Measurements from ENCODE around the gene PCNX3.
A peak's percentile ranks its signal among the peaks of the same experiment; 100 is the strongest.

Gene PCNX3

DNA sequence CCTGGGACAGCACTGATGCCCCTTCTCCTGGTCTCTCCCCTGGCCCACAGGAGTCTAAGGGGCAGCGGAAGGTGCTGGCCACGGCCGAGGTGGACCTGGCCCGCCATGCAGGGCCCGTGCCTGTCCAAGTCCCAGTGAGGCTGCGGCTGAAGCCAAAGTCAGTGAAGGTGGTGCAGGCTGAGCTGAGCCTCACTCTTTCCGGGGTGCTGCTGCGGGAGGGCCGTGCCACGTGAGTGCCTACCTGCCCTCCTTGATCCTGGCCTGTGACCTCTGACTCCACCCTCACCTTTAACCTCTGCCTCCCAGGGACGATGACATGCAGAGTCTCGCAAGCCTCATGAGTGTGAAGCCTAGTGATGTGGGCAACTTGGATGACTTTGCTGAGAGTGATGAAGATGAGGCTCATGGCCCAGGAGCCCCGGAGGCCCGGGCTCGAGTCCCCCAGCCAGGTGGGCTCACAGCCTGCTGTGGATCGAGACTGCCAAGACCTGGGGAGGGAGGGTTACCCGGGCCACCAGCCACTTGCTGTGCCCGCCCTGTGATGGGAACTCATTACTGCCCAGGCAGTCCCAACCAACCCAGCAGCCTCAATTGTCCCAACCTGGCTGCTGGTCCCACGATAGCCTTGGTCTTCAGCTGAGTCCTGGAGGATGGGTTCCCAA is 35.4 kb upstream of the PCNX3 start:
- DNase-seq, result no peak

- DNase-seq, result no peak
Observed at GRCh38 chr11:65580756-65581155, 34.8 kb upstream of the PCNX3 start.

DNA sequence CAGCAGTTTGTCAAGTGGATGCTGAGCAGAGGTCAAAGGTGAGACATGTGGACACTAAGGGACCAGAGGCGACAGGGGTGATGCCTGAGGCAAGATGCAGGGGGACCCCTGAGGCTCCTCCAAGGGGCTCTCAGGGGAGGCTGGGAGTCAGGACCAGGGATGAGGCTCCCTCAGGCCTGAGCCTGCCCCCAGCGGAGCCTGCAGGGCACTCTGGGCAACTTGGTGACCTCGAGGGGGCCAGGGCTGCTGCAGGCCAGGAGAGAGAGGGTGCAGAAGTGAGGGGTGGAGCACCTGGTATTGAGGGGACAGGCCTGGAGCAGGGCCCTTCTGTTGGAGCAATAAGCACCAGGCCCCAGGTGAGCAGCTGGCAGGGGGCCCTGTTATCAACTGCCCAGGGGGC is 33.6 kb upstream of the PCNX3 start:
- no peak for DNase-seq

DNA sequence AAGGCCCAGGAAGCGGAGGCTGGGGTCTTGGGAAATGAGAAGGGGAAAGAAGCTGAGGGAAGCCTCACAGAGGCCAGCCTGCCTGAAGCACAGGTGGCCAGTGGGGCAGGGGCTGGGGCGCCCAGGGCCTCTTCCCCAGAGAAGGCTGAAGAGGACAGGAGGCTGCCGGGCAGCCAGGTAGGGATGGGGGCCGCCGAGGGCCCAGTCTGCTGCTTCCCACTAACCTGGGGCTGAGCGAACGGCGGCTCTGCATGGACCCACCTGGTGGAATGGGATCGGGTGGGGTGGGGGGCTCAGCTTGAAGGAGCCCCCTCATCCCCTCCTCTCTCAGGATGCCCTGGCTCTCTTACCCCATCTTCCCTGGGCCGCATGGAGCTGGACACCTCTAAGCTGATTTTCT is 32.0 kb upstream of the PCNX3 start:
- no peak for DNase-seq

DNA sequence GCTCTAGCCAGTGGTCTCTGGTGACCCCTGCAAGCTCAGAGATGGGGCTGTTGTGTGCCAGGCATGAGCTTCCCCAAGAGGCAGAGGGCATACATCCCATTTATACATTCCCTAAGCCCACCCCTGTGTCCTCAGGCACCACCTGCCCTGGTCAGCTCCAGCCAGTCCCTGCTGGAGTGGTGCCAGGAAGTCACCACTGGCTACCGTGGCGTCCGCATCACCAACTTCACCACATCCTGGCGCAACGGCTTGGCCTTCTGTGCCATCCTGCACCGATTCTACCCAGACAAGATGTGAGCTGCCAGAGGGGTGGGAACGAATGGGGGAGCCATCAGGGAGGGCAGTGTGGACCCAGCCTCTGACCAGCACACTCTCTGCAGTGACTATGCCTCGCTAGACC is 31.5 kb upstream of the PCNX3 start:
- DNase-seq, result no peak

DNA sequence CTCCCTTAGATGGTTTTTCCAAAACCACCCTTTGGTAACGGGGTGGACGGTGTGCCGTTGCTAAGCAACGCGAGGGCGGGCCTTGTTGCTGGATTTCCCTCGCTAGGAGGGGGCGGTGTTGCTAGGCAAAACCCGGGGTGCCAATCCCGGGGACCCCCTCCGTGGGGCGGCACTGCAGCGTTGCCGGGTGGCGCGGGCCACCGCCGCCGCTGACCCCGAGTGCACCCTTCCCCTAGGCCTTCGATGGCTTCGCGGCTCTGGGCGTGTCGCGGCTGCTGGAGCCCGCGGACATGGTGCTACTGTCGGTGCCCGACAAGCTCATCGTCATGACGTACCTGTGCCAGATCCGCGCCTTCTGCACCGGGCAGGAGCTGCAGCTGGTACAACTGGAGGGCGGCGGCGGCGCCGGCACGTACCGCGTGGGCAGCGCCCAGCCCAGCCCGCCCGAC is 30.8 kb upstream of the PCNX3 start:
- peak in 21 of 56 donors; percentile 15 to 76 (median 46) for DNase-seq

- no peak for DNase-seq
Observed at GRCh38 chr11:65585396-65586246, 30.0 kb upstream of the PCNX3 start.

DNA sequence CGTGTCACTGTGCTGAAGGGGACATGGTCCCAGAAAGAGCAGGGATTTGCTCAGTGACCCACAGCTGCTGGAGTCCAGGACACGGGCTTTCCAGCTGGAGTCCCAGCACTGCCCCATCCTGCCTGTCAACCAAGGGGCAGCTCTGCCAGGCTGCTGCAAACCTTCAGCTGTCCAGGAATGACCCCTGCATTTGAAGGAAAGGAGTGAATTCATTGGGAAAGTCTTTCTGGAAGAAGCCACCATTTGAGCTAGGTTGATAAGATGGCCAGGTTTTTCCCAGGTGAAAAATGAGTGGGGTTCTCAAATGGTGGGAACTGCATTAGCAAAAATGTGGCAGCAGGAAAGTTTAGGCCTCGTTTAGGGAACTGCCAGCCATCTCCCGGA is 29.3 kb upstream of the PCNX3 start:
- no peak for DNase-seq

- no peak for DNase-seq
Observed at GRCh38 chr11:65586676-65587075, 28.9 kb upstream of the PCNX3 start.

DNA sequence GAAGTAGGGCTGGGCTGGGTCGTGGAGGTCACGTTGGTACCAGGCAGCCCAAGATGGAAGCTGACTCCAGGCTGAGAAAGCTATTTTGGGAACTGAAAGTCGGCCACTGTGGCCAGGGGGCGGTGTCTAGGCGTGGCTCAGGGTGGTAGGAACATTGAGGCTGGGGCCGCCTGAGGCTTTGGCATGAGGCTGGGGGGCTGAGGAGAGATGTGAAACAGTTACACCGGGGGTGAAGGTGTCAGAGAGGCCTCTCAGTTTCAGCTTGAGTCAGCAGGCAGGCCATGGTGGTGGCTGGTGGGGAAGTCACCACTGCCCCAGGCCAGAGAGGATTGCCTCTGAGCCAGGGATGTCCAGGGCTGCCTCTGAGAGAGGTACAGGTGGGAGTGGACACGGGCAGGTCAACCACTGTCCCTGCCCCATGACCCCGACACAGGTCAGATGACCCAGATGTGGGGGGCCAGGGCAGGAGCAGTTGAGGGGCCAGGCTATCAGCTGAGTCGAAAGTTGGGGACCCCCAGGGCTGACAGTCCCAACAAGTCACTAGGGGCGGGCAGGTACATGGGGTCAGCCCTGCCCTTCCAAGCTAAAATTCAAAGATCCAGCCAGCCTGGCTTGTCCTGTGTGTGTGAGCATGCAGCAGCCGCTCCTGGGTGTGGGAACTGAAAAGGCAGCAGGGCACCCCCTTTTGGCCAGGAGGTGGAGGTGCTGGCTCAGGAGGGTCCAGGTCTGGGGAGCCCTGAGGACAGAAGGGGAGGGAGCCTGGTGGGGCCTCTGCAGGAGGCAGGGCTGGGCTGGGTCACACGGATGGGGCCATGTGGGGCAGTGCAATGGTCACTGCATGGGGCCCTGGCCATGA is 27.1 kb upstream of the PCNX3 start:
- DNase-seq, result peak in 7 of 56 donors; percentile 12 to 56 (median 24)

DNA sequence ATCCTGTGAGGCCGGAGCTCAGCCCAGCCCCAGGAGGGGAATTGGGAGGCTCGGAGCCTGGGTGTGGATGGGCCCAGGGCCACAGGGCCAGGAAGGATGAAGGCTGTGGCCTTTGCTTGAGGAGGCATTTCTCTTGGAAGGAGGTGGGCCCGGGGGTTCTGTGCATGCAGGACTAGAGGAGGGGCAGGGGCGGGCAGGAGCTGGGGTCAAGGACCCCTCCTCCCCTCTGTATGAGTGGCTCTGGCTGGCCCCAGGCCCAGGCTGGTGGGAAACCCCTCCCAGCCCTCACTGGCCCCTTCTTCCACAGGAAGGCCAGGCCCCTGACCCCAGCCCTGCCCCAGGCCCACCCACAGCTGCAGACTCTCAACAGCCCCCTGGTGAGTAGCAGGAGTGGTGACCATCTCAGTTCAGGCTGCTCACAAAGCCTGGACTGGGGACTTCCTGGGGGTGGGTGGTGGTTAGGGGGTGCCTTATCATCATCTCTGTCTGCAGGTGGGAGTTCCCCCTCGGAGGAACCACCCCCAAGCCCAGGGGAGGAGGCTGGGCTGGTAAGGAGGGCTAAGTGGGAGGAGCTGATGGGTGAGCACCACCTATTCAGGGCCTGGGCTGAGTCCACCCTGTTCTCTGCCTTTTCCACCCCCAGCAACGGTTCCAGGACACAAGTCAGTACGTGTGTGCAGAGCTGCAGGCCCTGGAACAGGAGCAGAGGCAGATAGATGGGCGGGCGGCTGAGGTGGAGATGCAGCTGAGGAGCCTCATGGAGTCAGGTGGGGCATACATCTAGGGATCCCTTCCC is 25.9 kb upstream of the PCNX3 start:
- no peak for DNase-seq

DNA sequence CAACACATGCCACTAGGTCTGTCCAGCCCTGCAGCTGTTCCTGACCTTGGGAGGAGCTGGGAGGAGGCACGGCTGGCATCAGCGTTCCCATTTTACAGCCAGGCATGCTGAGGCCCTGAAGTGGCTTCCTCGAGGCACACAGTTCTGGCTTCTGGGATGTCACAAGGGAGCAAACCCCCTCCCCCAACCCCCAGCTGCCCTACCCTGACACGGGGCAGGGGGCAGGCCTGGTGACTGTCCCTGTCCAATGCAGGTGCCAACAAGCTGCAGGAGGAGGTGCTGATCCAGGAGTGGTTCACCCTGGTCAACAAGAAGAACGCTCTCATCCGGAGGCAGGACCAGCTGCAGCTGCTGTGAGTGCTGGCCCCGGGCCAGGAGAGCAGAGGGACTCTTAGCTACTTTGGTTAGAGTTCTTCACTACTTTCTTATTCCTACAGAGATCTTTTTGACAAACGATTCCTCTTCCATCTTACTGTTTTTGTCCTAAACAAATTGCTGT is 25.3 kb upstream of the PCNX3 start:
- DNase-seq, result peak in 1 of 56 donors; percentile 20

DNA sequence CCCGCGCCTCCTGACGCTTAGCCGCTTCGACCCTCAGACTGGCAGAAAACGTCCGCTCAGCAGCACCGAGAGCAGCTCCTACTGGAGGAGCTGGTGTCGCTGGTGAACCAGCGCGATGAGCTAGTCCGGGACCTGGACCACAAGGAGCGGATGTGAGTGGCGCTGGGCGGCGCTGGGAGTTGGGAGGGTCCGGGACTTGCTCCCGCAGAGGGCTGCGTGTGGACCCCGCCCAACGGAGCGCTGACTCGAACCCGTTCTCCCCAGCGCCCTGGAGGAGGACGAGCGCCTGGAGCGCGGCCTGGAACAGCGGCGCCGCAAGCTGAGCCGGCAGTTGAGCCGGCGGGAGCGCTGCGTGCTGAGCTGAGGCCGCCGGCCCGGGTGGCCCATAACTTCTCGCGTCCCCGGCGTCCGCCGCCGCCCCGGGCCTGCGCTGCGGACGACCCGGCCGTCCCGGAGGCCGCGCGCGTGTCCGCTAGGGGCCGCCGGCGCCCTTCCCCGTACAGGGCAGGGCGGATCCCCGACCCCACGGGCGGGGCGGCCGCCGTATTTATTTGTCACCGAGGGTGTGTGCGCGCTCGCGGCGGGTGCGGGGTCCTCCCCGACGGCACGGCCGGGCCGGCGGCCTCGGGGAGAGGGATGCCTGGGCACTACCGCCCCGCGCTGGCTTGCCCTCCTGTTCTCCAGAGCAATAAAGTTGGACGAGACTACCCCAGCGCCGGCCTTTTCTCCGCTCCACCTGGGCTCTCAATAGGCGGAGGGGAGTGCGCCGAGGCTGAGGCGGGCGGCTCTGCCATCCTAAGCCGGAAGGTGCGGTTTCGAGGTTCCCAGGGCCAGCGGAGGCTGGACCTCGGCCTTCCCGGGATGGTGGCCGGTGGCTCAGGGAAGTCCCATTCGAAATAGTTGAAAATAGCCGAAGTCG is 23.4 kb upstream of the PCNX3 start:
- no peak for DNase-seq

GRCh38 chr11:65592858-65593517 is 22.6 kb upstream of the PCNX3 start:
- DNase-seq, result no peak

DNA sequence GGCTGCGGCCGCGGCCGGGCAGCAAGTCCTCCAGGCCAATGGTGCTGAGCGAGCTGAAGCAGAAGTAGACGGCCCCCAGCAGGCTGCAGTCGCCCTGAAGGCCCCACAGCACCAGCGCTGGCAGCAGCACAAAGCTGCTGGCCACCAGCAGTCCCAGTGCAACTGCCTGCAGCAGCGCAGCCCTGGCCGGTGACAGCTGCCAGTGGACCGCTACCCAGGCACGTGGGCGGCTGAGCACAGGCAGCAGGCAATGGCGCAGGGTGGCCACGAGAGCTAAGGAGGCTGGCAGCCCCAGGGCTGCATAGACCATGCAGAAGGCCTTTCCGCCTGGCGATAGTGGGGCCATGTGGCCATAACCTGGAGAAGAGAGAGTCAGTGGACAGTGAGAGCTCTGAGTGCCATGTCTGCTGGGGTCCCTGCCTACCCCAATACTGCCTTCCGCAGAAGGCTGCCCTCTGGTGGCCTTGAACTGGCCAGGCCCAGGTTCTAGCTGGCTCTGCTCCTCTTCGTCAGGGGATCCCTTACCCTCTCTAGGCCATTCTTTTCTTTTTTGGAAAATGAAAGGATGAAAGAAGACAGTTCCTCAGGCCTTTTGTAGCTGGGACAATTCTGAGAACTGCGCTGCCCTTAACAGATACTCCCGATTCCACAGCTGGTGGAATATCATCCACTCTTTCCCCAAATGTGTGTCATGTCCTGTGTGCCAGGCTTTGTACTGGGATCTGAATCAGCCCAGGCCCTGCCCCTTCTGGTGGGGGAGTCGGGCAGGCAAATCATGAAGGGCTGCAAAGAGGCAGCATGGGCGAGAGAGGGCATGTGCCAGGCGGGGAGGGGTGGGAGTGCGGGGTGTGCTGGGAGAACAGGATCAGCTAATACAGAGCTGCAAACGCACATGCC is 21.8 kb upstream of the PCNX3 start:
- DNase-seq, result peak in 48 of 56 donors; percentile 31 to 84 (median 69)

DNA sequence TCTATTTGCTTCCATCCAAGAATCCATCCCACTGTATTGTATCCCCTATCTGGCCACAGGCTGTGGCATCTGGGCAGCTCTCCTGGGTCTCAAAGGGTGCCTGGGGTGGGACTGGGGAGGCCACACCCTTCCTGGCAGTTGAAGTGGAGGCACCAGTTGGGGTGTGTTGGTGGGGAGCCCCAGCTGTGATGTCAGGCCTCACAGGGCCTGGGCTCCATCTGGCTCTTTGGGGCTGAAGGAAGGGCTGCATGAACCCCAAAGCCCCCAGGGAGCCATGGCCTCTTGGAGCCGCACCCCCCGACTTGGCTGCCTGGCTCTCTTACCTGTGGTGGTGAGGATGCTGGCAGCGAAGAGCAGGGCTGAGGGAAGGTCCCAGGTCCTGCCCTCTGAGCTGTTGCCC is 20.4 kb upstream of the PCNX3 start:
- no peak for DNase-seq

GRCh38 chr11:65595543-65596281 is 19.9 kb upstream of the PCNX3 start, which contains the start of gene KCNK7:
Gene KCNK7 (minus strand): TSS chr11:65595800. CDS start chr11:65595772, 28 bp downstream.
- no peak for DNase-seq
